GM19035 (cell line): ENCODE data around the gene GNB1L.

Experiments used
- ATAC-seq: cut with Tn5 transposase; IDR thresholded peaks from one replicate; pipeline ENCODE4 v1.9.1; 2021; ENCODE audit not compliant: unreplicated experiment

The GNB1L gene

DNA sequence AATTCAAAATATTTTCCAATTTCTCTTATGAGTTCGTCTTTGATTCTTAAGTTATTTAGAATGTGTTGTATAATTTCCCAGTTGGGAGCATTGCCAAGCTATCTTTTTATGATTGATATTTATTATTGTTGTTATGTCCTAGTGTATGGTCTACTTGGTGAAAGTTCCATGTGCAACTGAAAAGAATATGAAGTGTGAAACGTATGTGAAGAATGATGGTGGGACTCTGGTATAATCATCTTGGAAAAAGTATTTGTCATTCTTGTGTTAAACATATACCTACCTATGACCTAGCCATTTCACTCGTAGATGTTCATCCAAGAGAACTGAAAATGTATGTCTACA is 12.0 kb upstream of the GNB1L start:
- ATAC-seq: no peak

DNA sequence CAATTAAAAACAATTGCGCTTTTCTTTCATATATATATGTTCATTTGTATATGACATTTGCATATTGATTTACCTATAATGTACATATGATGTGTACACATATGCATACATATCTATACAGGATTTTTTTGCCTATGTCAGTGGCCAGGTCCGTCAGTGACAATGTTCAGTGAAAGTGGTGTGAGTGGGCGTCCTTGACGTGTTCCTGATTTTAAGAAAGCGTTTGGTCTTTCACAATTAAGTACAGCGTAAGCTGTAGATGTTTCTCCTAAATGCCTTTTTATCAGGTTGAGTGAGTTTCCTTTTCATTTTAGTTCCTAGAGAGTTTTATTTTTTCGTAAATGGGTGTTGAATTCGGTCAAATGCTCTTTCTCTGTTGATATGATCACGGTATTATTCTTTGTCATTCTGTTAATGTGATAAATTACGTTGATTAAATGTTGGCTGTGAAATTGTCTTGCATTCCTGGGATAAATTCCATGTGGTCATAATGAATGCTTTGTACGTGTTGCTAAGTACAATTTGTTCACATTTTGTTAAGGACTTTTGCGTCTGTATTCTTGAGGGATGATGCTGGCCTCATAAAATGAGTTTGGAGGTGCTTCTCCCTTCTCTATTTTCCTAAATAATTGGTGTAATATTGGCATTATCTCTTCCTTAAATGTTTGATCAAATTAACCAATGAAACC is 10.6 kb upstream of the GNB1L start:
- ATAC-seq: no peak

GRCh38 chr22:19864538-19865106 is 9.9 kb upstream of the GNB1L start:
- no peak for ATAC-seq

GRCh38 chr22:19863571-19863970 is 8.9 kb upstream of the GNB1L start:
- no peak for ATAC-seq

DNA sequence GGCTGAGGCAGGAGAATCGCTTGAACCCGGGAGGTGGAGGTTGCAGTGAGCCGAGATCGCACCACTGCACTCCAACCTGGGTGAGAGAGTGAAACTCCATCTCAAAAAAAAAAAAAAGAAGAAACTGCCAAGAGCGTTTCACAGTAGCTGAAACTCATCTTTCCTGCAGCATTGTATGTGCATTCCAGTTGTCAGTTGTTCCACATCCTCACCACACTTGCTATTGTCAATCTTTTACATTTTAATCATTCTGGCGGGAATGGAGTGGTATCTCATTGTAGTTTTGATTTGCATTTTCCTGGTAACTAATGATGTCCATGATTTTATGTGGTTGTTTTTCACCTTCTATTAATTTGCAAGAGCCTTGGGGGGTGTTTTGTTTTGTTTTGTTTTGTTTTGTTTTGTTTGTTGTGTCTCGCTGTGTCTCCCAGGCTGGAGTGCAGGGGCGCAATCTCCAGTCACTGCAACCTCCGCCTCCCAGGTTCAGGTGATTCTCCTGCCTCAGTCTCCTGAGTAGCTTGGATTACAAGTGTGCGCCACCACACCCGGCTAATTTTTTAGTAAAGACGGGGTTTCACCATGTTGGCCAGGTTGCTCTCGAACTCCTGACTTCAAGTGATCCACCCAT is 8.1 kb upstream of the GNB1L start:
- ATAC-seq: no peak

GRCh38 chr22:19859861-19860510 is 5.3 kb upstream of the GNB1L start:
- no peak for ATAC-seq

- ATAC-seq: no peak
These were observed 2.7 kb upstream of the GNB1L start for GRCh38 chr22:19857382-19857781.

- peak; percentile 21 for ATAC-seq
These were observed 1.1 kb upstream of the GNB1L start for GRCh38 chr22:19855504-19856409.

- peak; percentile 11 for ATAC-seq
These were observed 546 bp downstream of the GNB1L start for GRCh38 chr22:19853879-19854777.

GRCh38 chr22:19853058-19853878 is 1.4 kb downstream of the GNB1L start:
- ATAC-seq: no peak

GRCh38 chr22:19852177-19852781 is 2.4 kb downstream of the GNB1L start:
- ATAC-seq: no peak

- ATAC-seq: no peak
These were observed 3.1 kb downstream of the GNB1L start for GRCh38 chr22:19851291-19852176.

GRCh38 chr22:19850763-19851109 is 3.9 kb downstream of the GNB1L start:
- no peak for ATAC-seq

- ATAC-seq: no peak
These were observed 4.6 kb downstream of the GNB1L start for GRCh38 chr22:19849835-19850762.

GRCh38 chr22:19848298-19849224 is 6.1 kb downstream of the GNB1L start:
- no peak for ATAC-seq

DNA sequence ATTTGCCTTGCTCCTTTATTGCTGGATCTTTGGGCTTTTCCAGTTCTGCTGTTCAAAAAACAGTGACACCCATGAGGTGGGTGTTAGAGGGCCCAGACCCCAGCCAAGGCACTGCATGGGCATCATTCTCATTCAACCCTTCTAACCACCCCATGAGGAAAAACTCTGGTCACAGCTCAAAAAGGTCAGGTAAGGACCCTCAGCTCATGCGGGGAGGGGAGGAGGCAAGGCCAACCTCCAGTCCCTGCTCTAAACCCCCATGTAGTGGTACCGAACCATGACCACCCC is 7.4 kb downstream of the GNB1L start:
- ATAC-seq: no peak
